Activated T-helper 1 cell treated with anti-CD3 and anti-CD28 coated beads, Interleukin-12 subunit alpha, Interleukin-12 subunit beta, Interleukin-2, Interleukin-4 antibody, amounts not matched to agents 30 ng/mL and 10 ng/mL and 1 ng/mL, durations not matched to agents 14 hours and 24 hours and 36 hours (primary cell): ENCODE data around the gene MAST3. TPM values are rescaled to one million over a fixed set of nuclear protein-coding genes. Genes with fewer than 3 reads are reported as not detected.

Experiments
- DNase-seq: peaks from one replicate; pipeline ENCODE4 v3.0.0; 2021; ENCODE audit warnings: low spot score
- H3K27ac Mint-ChIP-seq: one replicate; pipeline ENCODE4 v1.8.0; 2021; ENCODE audit warnings: mild to moderate bottlenecking, mixed read lengths
- H3K27me3 Mint-ChIP-seq: one replicate; pipeline ENCODE4 v1.8.0; 2022; ENCODE audit warnings: mild to moderate bottlenecking, moderate library complexity, mixed read lengths; ENCODE audit not compliant: insufficient read depth
- H3K36me3 Mint-ChIP-seq: one replicate; pipeline ENCODE4 v1.8.0; 2021; ENCODE audit warnings: low read depth, mixed read lengths
- H3K4me1 Mint-ChIP-seq: one replicate; pipeline ENCODE4 v1.8.0; 2021; ENCODE audit warnings: low read depth, mixed read lengths
- H3K4me3 Mint-ChIP-seq: one replicate; pipeline ENCODE4 v1.8.0; 2021; ENCODE audit warnings: mild to moderate bottlenecking, moderate library complexity, mixed read lengths
- H3K9me3 Mint-ChIP-seq: one replicate; pipeline ENCODE4 v1.8.0; 2021; ENCODE audit warnings: mixed read lengths
- intact Hi-C: fragments of 100-400 bp; cut with micrococcal nuclease; formaldehyde crosslinking; loops from one replicate; pipeline ENCODE4 v1.15.1; 2024
- total RNA-seq: library from RNA; stranded (reverse); gene quantifications from 2 replicates; pipeline ENCODE4 v1.2.3, GENCODE V29; 2022

MAST3 gene
- total RNA-seq, 1 donor from 2014 or later, result 16.5 TPM

GRCh38 chr19:18164072-18164471 is 66.5 kb downstream of the MAST3 start:
- intact Hi-C loops, result loop anchor here (5.0 kb wide), 1 partner anchor 88 kb away; no protein-coding TSS in a partner anchor
- DNase-seq, result no peak
- H3K36me3 Mint-ChIP-seq, result peaks cover 14% of the 10 kb centered on the region

DNA sequence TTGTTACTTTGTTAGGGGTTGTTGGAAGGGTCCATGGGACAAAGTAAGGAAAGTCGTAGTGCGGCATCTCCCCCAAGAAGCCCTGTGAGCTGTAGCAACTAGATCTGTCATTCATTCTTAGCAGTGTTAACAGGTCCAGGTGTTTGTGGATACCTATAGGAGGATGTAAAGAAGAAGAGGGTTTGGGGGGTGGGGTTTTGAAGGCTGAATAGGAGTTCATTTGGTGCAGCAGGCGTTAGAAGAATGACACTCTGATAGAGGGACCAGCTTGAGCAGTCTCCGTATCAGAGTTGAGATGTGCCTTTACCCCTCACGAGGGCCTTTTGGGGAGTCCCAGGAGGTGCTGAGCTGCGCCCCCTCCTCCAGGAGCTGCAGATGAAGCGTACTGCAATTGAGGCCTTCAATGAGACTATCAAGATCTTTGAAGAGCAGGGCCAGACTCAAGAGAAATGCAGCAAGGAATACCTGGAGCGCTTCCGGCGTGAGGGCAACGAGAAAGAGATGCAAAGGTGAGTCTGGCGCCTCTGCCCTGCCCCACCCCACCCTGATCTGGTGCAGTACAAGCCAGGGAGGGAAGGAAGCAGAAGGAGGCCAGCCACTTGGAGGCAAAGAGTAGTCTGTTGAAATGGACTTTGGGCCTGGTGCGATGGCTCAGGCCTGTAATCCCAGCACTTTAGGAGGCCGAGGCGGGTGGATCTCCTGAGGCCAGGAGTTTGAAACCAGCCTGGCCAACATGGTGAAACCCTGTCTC is 68.4 kb downstream of the MAST3 start:
- Mint-ChIP-seq H3K27ac (no peak overlapping the region), H3K27me3 (no peaks in the 10 kb centered on the region), H3K9me3 (no peaks in the 10 kb centered on the region), H3K4me3 (no peak overlapping the region), H3K4me1 (no peaks in the 10 kb centered on the region), H3K36me3 (peaks cover 12% of the 10 kb centered on the region)
- DNase-seq, result no peak
- intact Hi-C loops, result no loop called here

More at GRCh38 chr19:18164072-18164471, 66.5 kb downstream of the MAST3 start:
- H3K27me3 Mint-ChIP-seq, result no peaks in the 10 kb centered on the region
- H3K9me3 Mint-ChIP-seq, result no peaks in the 10 kb centered on the region
- H3K4me3 Mint-ChIP-seq, result no peak overlapping the region
- H3K4me1 Mint-ChIP-seq, result peaks cover 5% of the 10 kb centered on the region
- no peak overlapping the region for H3K27ac Mint-ChIP-seq

- intact Hi-C loops, result no loop called here
- Mint-ChIP-seq H3K36me3 (peaks cover 12% of the 10 kb centered on the region), H3K4me1 (no peaks in the 10 kb centered on the region), H3K9me3 (no peaks in the 10 kb centered on the region), H3K27me3 (peaks cover 3% of the 10 kb centered on the region), H3K27ac (no peak overlapping the region), H3K4me3 (no peak overlapping the region)
- no peak for DNase-seq
Measured at GRCh38 chr19:18167011-18167410, 69.4 kb downstream of the MAST3 start.

DNA sequence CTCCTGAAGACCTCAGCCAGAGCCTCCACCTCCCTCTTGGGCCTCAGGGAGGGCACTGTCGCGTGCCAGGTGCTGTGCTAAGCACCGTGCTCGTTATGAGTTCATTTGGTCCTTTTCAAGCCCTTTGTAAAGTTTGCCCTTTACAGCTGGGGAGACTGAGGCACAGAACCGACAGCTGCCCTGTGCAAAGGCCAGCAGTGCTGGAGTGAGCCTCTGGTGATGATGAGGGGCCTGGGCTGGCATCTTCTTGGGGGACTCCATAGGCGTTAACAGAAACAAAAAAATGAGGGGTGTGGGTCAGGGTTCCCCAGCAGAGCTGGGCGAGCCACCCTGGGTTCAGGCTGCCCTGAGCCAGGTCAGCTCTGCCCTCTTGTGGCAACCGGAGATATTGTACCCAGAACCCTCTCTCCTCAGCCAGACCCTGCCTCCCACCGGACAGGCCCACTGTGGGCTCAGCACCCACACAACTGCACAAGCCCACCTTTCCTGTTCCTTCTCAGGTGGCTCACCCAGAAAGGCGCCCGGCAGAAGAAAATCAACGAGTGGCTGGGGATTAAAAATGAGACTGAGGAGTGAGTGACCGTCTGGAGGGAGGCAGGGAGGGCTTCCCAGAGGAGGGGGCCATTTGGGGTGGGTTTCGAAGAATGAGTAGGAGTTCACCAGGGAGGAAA is 70.5 kb downstream of the MAST3 start:
- Mint-ChIP-seq H3K4me1 (peaks cover 4% of the 10 kb centered on the region), H3K27me3 (peaks cover 3% of the 10 kb centered on the region), H3K4me3 (no peak overlapping the region), H3K9me3 (no peaks in the 10 kb centered on the region), H3K36me3 (peaks cover 12% of the 10 kb centered on the region), H3K27ac (no peak overlapping the region)
- peak; percentile 54 for DNase-seq
- intact Hi-C loops, result loop anchor here (1.0 kb wide), 2 partner anchors 55 to 105 kb away; no protein-coding TSS in a partner anchor

DNA sequence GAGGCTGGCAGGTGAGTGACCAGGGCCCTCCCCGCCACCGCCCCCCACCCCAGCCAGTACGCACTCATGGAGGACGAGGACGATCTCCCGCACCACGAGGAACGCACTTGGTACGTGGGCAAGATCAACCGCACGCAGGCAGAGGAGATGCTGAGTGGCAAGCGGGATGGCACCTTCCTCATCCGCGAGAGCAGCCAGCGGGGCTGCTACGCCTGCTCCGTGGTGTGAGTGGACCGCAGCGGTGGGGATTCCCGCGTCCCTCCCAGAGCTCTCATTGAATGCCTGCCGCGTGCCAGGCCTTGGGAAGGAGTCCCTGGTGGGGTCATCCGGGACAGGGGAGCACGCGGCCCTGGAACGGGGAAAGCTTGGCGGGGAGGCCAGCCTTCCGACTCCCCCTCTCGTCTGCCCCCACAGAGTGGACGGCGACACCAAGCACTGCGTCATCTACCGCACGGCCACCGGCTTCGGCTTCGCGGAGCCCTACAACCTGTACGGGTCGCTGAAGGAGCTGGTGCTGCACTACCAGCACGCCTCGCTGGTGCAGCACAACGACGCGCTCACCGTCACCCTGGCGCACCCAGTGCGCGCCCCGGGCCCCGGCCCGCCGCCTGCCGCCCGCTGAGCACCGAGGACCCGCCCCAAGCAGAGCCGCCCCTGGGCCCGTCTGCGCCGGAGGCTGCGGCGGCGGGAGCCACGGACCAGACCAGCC is 71.2 kb downstream of the MAST3 start:
- Mint-ChIP-seq H3K4me3 (no peak overlapping the region), H3K4me1 (peaks cover 9% of the 10 kb centered on the region), H3K27me3 (peaks cover 3% of the 10 kb centered on the region), H3K36me3 (peaks cover 9% of the 10 kb centered on the region), H3K9me3 (no peaks in the 10 kb centered on the region), H3K27ac (no peak overlapping the region)
- no peak for DNase-seq
- intact Hi-C loops, result loop anchor here (1.0 kb wide), 2 partner anchors 56 to 106 kb away; no protein-coding TSS in a partner anchor

DNA sequence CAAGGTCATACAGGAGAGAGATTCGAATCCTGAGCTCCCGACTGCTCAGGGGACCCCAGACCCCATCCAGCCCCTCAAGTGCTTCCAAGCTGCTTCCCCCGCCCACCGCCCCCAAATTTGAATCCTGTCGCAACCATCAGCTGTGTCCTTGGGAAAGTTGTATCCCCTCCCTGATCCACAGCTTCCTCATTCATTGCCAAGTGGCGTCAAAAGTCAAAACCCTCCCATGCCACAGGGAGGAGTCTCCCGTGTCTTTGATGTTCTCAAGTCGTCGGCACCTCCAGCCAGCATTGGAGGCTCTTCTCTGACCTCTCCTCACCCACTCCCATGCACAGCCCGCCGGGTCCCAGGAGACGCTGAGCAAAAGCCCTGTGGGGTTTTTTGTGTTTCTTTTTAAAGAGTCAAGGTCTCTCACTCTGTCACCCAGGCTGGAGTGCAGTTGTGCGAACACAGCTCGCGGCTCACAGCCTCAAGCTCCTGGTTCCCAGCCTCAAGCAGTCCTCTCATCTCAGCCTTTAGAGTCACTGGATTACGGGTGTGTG is 73.2 kb downstream of the MAST3 start:
- peaks cover 21% of the 10 kb centered on the region for H3K4me1 Mint-ChIP-seq
- intact Hi-C loops, result loop anchor here (5.0 kb wide), 1 partner anchor 163 kb away; the partner anchor contains the start of gene ARRDC2
- DNase-seq, result no peak
- H3K27ac Mint-ChIP-seq, result no peak overlapping the region
- H3K9me3 Mint-ChIP-seq, result no peaks in the 10 kb centered on the region
- H3K36me3 Mint-ChIP-seq, result peaks cover 16% of the 10 kb centered on the region
- H3K27me3 Mint-ChIP-seq, result peaks cover 3% of the 10 kb centered on the region
- no peak overlapping the region for H3K4me3 Mint-ChIP-seq

DNA sequence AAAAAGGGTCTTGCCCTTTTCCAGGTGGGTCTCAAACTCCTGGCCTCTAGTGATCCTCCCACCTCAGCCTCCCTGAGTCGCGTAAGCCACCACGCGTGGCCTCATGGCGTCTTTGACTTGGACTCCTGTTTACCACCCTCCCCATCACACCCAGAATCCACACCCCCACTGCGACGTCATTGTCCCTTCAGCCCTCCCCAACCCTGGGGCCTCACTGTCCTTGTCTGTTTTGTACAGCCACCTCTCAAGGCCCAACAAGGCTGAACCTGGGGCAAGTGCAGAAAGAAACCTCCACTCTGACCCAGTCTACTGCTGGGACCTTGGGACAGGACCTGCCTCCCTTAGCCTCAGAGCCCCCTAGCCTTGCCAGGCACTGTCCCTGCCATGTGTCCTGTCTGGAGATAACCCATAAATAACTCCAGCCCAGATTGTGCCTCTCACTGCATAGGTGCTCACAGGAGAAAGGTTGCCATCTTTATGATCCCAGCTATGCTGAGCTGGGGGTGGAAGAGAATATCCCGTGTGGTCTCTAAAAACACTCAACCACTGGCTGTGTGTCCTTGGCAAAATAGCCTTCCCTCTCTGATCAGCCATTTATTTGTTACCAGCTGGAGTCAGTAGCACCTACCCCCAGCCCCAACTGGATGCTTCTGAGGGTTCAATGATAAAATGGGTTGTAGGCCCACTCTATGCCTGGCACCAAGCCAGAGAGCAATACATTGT is 74.2 kb downstream of the MAST3 start:
- Mint-ChIP-seq H3K4me3 (peak overlapping the region; percentile 15), H3K4me1 (peaks cover 27% of the 10 kb centered on the region), H3K27ac (no peak overlapping the region), H3K27me3 (peaks cover 3% of the 10 kb centered on the region), H3K9me3 (no peaks in the 10 kb centered on the region), H3K36me3 (peaks cover 21% of the 10 kb centered on the region)
- intact Hi-C loops, result loop anchor here (5.0 kb wide), 1 partner anchor 164 kb away; the partner anchor contains the start of gene ARRDC2
- no peak for DNase-seq

DNA sequence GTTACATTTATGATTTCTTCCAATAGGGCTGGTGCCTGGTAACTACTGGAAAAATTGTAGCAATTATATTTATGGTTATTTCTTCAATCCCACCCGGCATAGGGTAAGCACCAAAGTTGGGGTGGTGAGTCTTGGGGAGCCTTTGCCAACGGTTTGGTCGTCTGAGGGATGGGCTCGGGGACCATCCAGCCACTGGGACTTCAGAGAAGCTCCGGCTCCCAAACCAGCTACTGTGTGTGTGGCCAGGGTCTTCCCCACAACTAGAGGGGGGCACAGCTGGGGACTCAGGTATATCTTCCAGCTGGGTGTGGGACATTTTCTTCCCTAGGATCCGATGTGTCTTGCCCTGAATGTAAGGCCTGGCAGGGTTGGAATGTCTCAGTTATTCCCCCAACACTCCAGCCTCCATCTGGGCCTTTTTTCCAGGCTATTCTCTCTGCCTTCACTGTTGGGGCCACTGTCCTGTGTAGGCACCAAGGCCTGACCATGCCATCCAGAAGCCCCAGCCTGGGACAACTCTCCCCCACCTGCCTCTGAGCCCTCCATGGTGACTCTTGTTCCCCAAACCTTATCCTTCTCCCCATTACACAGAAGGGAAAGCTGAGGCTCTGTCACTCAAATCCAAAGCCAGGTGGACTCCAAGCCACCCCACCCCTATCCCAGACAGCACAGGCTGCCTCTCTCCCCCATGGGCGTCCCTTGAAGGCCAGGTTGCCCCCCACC is 74.9 kb downstream of the MAST3 start:
- no peak for DNase-seq
- no peaks in the 10 kb centered on the region for H3K9me3 Mint-ChIP-seq
- peak overlapping the region; percentile 69 for H3K4me3 Mint-ChIP-seq
- peaks cover 27% of the 10 kb centered on the region for H3K4me1 Mint-ChIP-seq
- peaks cover 24% of the 10 kb centered on the region for H3K36me3 Mint-ChIP-seq
- no peak overlapping the region for H3K27ac Mint-ChIP-seq
- intact Hi-C loops, result loop anchor here (1.0 to 5.0 kb wide), 3 partner anchors 11 to 165 kb away; partner anchors contain the start of gene ARRDC2
- H3K27me3 Mint-ChIP-seq, result peaks cover 3% of the 10 kb centered on the region

GRCh38 chr19:18173054-18173571 is 75.5 kb downstream of the MAST3 start:
- Mint-ChIP-seq H3K4me3 (peak overlapping the region; percentile 91), H3K36me3 (peaks cover 27% of the 10 kb centered on the region), H3K4me1 (peaks cover 27% of the 10 kb centered on the region), H3K27me3 (peaks cover 3% of the 10 kb centered on the region), H3K27ac (peak overlapping the region; percentile 61), H3K9me3 (no peaks in the 10 kb centered on the region)
- no peak for DNase-seq
- intact Hi-C loops, result loop anchor here (1.0 to 5.0 kb wide), 3 partner anchors 12 to 166 kb away; partner anchors contain the start of gene ARRDC2

DNA sequence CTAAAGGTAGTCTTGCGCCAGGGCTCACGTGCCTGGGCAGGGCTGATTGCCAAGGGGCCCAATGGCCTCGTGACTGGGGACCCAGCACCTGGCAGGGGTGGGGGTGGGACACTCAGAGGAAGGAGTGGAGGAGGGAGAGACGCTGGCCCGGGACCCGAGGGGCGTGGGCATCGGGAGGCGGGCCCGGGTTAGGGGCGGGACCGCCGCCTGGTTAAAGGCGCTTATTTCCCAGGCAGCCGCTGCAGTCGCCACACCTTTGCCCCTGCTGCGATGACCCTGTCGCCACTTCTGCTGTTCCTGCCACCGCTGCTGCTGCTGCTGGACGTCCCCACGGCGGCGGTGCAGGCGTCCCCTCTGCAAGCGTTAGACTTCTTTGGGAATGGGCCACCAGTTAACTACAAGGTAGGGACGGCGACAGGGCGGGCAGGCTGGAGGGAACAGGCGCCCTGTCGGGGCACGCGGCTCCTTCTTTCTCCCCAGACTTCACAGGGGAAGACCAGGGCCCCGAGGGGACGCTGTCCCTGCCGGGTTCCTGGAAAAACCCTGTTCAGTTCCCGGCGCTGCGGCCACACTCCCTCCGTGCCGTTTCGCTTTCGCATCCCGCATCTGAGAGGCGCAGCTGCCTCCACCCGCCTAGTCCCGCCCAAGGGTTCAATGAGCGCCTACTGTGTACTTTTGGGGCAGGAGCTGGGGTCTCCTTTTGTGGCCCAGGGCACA is 76.2 kb downstream of the MAST3 start, which contains the start of gene IFI30:
IFI30 (plus strand) TSS at position 242 of the 717 bp plus-strand sequence; CDS start at position 271, 29 bp downstream.
- H3K36me3 Mint-ChIP-seq, result peaks cover 28% of the 10 kb centered on the region
- peak within 1 kb of the TSS; percentile 91 for H3K4me3 Mint-ChIP-seq
- DNase-seq, result peak; percentile 65
- intact Hi-C loops, result loop anchor here (1.0 to 5.0 kb wide), 3 partner anchors 12 to 166 kb away; partner anchors contain the start of gene ARRDC2
- peaks cover 27% of the 10 kb centered on the region for H3K4me1 Mint-ChIP-seq
- H3K9me3 Mint-ChIP-seq, result no peaks in the 10 kb centered on the region
- H3K27ac Mint-ChIP-seq, result peak within 1 kb of the TSS; percentile 72
- H3K27me3 Mint-ChIP-seq, result peaks cover 3% of the 10 kb centered on the region

DNA sequence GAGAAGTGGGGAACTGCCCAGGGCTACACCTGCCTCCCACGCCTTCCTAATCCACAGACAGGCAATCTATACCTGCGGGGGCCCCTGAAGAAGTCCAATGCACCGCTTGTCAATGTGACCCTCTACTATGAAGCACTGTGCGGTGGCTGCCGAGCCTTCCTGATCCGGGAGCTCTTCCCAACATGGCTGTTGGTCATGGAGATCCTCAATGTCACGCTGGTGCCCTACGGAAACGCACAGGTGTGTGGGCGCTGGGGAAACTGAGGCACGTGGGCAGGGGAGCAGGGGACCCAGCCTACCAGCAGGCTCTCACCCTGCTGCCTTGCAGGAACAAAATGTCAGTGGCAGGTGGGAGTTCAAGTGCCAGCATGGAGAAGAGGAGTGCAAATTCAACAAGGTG is 77.4 kb downstream of the MAST3 start:
- peaks cover 30% of the 10 kb centered on the region for H3K36me3 Mint-ChIP-seq
- peaks cover 3% of the 10 kb centered on the region for H3K27me3 Mint-ChIP-seq
- peaks cover 27% of the 10 kb centered on the region for H3K4me1 Mint-ChIP-seq
- peak overlapping the region; percentile 91 for H3K4me3 Mint-ChIP-seq
- H3K27ac Mint-ChIP-seq, result peak overlapping the region; percentile 52
- DNase-seq, result no peak
- intact Hi-C loops, result loop anchor here (5.0 kb wide), 1 partner anchor 168 kb away; the partner anchor contains the start of gene ARRDC2
- H3K9me3 Mint-ChIP-seq, result no peaks in the 10 kb centered on the region
